Measurements from ENCODE around the gene MSMO1.
"Not testable (repeated sequence)": the region's sequence is repeated elsewhere in the genome, so short reads cannot be mapped to it uniquely, and the experiment has no call there.

MSMO1 gene

GRCh38 chr4:165327211-165328100, at the start of gene MSMO1:
MSMO1 (plus strand) TSS chr4:165327669; CDS start chr4:165333371, 5,702 bp downstream.
- DNase-seq (ENCODE audit: low spot score in 2 of 2) (peak; percentile 94 to 96), ATAC-seq (replicated peaks; ENCODE audit: extremely low read depth, poor library complexity, severe bottlenecking) (peak; percentile 98)
- H3K36me3 Mint-ChIP-seq (ENCODE audit: insufficient read depth) = peaks cover 6% of the 10 kb centered on the region
- H3K4me1 Mint-ChIP-seq = peaks cover 35% of the 10 kb centered on the region
- H3K27ac Mint-ChIP-seq (ENCODE audit: low read depth) = no peak within 1 kb of the TSS
- no peaks in the 10 kb centered on the region for H3K9me3 Mint-ChIP-seq
- no peaks in the 10 kb centered on the region for H3K27me3 Mint-ChIP-seq
- no peak within 1 kb of the TSS for H3K4me3 Mint-ChIP-seq

DNA sequence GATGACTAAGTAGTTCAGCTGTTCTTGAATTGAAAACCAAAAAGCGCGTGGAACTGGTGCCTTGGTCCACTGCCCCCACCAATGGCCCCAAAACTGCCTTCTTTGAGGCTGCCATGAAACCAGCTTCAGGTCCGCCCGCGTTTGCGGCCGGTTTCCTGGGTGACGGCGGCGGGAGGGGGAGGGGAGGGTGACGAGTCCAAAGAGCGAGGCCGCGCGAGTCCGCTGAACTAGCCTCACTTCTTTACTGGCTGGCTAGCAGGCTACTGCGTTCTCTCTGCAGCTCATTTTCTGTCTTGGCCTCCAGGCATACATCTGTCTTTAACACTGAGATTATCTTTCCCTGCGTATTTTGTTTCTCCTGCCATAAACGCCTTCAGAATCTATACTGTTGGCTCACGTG, 47.9 kb upstream of the MSMO1 start:
- H3K36me3 Mint-ChIP-seq (ENCODE audit: insufficient read depth); ATAC-seq (replicated peaks; ENCODE audit: extremely low read depth, poor library complexity, severe bottlenecking); H3K4me1 Mint-ChIP-seq; H3K9me3 Mint-ChIP-seq; DNase-seq (ENCODE audit: low spot score in 2 of 2); H3K27ac Mint-ChIP-seq (ENCODE audit: low read depth); H3K27me3 Mint-ChIP-seq; H3K4me3 Mint-ChIP-seq: not testable (repeated sequence)

DNA sequence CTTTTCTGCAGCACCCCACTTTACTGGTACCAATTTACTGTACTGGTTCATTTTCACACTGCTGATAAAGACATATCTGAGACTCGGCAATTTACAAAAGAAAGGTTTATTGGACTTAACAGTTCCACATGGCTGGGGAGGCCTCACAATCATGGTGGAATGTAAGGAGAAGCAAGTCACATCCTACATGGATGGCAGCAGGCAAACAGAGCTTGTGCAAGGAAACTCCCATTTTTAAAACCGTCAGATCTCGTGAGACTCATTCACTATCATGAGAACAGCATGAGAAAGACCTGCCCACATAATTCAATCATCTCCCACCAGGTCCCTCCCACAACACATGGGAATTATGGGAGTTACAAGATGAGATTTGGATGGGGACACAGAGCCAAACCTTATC, 42.8 kb upstream of the MSMO1 start:
- not testable (repeated sequence) for H3K27ac Mint-ChIP-seq (ENCODE audit: low read depth); H3K27me3 Mint-ChIP-seq; H3K4me3 Mint-ChIP-seq; H3K36me3 Mint-ChIP-seq (ENCODE audit: insufficient read depth); H3K9me3 Mint-ChIP-seq; ATAC-seq (replicated peaks; ENCODE audit: extremely low read depth, poor library complexity, severe bottlenecking); DNase-seq (ENCODE audit: low spot score in 2 of 2)
- H3K4me1 Mint-ChIP-seq = peaks cover 34% of the 10 kb centered on the region

DNA sequence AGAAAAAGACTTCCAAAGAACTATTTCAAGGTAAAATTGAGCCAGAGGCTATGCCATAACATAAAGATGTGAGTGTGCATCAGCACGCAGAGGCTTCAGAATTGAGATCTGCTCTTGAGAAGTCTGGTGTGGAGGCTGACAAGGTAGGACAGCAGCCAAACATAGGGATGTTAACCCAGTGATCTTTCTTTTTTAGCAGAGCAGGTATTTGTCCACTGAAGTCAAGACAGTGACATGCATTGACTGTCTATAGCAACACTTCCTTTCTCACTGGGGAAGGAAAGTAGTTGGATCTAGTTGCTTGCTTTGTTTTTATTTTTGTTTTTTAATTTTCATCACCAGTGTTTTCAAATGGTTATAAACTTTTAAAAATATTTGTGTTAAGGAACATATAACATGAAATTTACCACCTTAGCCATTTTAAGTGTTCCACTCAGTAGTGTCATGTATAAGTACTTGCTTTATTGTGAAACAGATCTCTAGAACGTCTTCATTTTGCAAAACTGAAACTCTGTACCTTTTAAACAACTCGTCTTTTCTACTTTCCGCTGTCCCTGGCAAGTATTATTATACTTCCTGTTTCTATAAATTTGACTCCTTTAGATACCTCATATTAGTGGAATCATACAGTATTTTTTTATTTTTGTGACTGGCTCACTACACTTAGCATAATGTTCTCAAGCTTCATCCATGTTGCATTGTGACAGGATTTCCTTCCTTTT, 40.7 kb upstream of the MSMO1 start:
- DNase-seq (ENCODE audit: low spot score in 2 of 2); H3K9me3 Mint-ChIP-seq; H3K27me3 Mint-ChIP-seq; H3K36me3 Mint-ChIP-seq (ENCODE audit: insufficient read depth); ATAC-seq (replicated peaks; ENCODE audit: extremely low read depth, poor library complexity, severe bottlenecking): not testable (repeated sequence)
- peaks cover 29% of the 10 kb centered on the region for H3K4me1 Mint-ChIP-seq
- H3K4me3 Mint-ChIP-seq = peak overlapping the region; percentile 32
- peak overlapping the region; percentile 53 for H3K27ac Mint-ChIP-seq (ENCODE audit: low read depth)

DNA sequence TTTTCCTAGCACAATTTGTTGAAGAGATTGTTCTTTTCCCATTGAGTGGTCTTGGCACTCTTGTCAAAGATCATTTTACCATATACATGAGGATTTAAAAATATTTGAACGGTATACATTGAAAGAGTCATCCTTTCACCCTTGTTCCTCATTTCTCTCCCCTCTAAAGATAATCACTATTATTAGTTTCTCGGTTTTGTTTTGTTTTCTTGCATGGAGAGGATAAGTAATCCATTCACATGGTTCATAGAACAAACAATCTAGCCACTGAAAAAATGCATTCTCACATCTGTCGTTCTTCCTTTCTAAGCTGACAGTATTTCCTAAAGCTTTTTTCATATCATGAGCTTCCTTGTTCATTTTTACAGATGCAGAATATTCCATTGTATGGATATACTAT, 39.2 kb upstream of the MSMO1 start:
- Mint-ChIP-seq H3K9me3 (no peaks in the 10 kb centered on the region), H3K4me3 (no peak overlapping the region), H3K4me1 (peaks cover 29% of the 10 kb centered on the region), H3K27me3 (no peaks in the 10 kb centered on the region), H3K36me3 (ENCODE audit: insufficient read depth) (peaks cover 5% of the 10 kb centered on the region), H3K27ac (ENCODE audit: low read depth) (no peak overlapping the region)
- ATAC-seq (replicated peaks; ENCODE audit: extremely low read depth, poor library complexity, severe bottlenecking) = no peak
- no peak for DNase-seq (ENCODE audit: low spot score in 2 of 2)

DNA sequence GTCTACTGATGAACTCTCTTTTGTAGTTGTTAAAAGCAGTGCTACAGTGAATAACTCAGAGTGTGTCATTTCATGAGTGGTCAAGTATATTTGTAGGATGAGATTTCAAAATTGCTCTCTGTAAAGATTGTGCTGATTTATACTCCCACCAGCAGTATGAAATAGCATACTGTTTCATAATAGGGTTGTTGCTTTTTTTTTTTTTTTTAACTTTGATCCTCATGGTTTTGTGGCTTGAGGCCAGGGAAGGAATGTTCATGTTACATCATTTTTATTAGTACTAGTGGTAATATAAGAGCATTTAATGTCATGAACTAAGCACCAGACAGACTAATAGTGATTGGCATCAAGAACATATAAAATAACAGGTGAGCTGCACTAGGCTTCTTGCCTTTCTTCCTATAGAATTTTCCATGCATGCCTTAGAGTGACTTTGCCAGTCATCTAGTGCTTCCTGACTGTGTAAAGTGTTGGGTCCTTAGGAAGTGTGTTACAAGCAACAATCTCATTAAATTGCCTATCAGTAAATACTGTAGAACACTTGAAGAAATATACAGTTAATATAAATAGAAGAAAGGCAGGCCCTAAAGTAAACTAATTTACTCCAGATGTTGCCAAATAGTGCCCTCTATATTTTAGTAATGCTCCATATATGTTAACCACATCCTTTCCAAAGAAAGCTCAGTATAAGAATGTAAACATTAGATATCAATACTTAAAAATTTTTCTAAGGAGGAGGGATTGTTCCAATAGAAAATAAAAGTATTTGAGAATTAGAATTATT, 38.6 kb upstream of the MSMO1 start:
- no peaks in the 10 kb centered on the region for H3K27me3 Mint-ChIP-seq
- H3K9me3 Mint-ChIP-seq = no peaks in the 10 kb centered on the region
- DNase-seq (ENCODE audit: low spot score in 2 of 2) (no peak), ATAC-seq (replicated peaks; ENCODE audit: extremely low read depth, poor library complexity, severe bottlenecking) (no peak)
- peaks cover 6% of the 10 kb centered on the region for H3K36me3 Mint-ChIP-seq (ENCODE audit: insufficient read depth)
- no peak overlapping the region for H3K4me3 Mint-ChIP-seq
- peaks cover 29% of the 10 kb centered on the region for H3K4me1 Mint-ChIP-seq
- H3K27ac Mint-ChIP-seq (ENCODE audit: low read depth) = no peak overlapping the region

- no peaks in the 10 kb centered on the region for H3K27me3 Mint-ChIP-seq
- no peaks in the 10 kb centered on the region for H3K9me3 Mint-ChIP-seq
- no peak for ATAC-seq (replicated peaks; ENCODE audit: extremely low read depth, poor library complexity, severe bottlenecking)
These were observed 38.1 kb upstream of the MSMO1 start for GRCh38 chr4:165289423-165289785.

DNA sequence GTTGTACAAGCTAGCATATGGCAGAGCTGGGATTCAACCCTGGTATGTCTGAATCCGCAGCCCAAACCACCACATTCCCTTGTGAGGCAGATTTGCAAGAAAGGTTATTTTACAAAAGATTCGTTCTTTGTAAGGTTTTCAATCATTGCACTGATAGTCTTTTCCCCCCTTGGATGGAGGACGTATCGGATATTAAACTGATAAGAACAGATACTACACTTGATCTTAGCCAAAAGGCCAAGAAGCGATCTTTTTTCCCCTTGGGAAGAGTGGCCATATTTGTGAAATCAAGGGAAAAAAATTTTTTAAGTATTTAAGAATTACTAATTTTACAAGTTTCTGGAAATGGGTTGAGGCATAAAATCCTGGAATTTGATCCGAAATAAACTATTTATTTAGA, 34.4 kb upstream of the MSMO1 start:
- Mint-ChIP-seq H3K36me3 (ENCODE audit: insufficient read depth) (peaks cover 6% of the 10 kb centered on the region), H3K27ac (ENCODE audit: low read depth) (no peak overlapping the region), H3K9me3 (no peaks in the 10 kb centered on the region), H3K4me1 (peaks cover 24% of the 10 kb centered on the region), H3K27me3 (no peaks in the 10 kb centered on the region), H3K4me3 (no peak overlapping the region)
- DNase-seq (ENCODE audit: low spot score in 2 of 2) (no peak), ATAC-seq (replicated peaks; ENCODE audit: extremely low read depth, poor library complexity, severe bottlenecking) (no peak)

More at GRCh38 chr4:165289423-165289785, 38.1 kb upstream of the MSMO1 start:
- peaks cover 6% of the 10 kb centered on the region for H3K36me3 Mint-ChIP-seq (ENCODE audit: insufficient read depth)
- peaks cover 33% of the 10 kb centered on the region for H3K4me1 Mint-ChIP-seq
- no peak for DNase-seq (ENCODE audit: low spot score in 2 of 2)
- H3K4me3 Mint-ChIP-seq = no peak overlapping the region
- no peak overlapping the region for H3K27ac Mint-ChIP-seq (ENCODE audit: low read depth)

- Mint-ChIP-seq H3K27ac (ENCODE audit: low read depth) (no peak overlapping the region), H3K4me1 (peaks cover 16% of the 10 kb centered on the region), H3K36me3 (ENCODE audit: insufficient read depth) (peaks cover 10% of the 10 kb centered on the region), H3K9me3 (no peaks in the 10 kb centered on the region), H3K27me3 (no peaks in the 10 kb centered on the region), H3K4me3 (no peak overlapping the region)
- ATAC-seq (replicated peaks; ENCODE audit: extremely low read depth, poor library complexity, severe bottlenecking) (no peak), DNase-seq (ENCODE audit: low spot score in 2 of 2) (no peak)
These were observed 33.4 kb upstream of the MSMO1 start for GRCh38 chr4:165293927-165294649.

DNA sequence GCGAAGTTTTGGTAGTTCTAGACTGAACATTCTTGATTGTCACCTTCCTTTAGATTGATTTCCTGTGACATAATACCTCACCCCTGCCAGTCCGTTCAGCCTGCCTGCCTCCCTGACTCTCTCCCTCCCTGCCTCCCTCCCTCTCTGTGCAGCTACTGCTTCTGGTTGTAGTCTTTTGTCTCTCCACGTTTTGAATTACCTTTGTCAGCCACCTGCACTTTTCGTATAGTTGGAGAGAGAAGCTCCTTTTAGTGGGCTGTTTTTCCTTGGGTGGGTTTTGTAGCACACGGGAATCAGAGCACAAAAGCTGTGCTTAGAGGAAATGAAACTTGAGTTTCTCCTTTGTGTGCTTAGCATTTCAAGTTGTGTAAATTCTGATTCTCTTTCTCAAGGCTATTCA, 32.6 kb upstream of the MSMO1 start:
- ATAC-seq (replicated peaks; ENCODE audit: extremely low read depth, poor library complexity, severe bottlenecking) (peak; percentile 88), DNase-seq (ENCODE audit: low spot score in 2 of 2) (no peak)
- Mint-ChIP-seq H3K4me1 (peaks cover 16% of the 10 kb centered on the region), H3K27me3 (no peaks in the 10 kb centered on the region), H3K36me3 (ENCODE audit: insufficient read depth) (peaks cover 10% of the 10 kb centered on the region), H3K9me3 (no peaks in the 10 kb centered on the region), H3K4me3 (no peak overlapping the region), H3K27ac (ENCODE audit: low read depth) (peak overlapping the region; percentile 65)

- H3K9me3 Mint-ChIP-seq = no peaks in the 10 kb centered on the region
- no peak for ATAC-seq (replicated peaks; ENCODE audit: extremely low read depth, poor library complexity, severe bottlenecking)
- H3K27ac Mint-ChIP-seq (ENCODE audit: low read depth) = no peak overlapping the region
These were observed 29.8 kb upstream of the MSMO1 start for GRCh38 chr4:165297626-165298025.

More at GRCh38 chr4:165297626-165298025, 29.8 kb upstream of the MSMO1 start:
- no peak for DNase-seq (ENCODE audit: low spot score in 2 of 2)
- Mint-ChIP-seq H3K36me3 (ENCODE audit: insufficient read depth) (peaks cover 7% of the 10 kb centered on the region), H3K27me3 (no peaks in the 10 kb centered on the region), H3K4me3 (no peak overlapping the region), H3K4me1 (peaks cover 23% of the 10 kb centered on the region)
